ENCODE measurements around the gene TCF4.

Gene TCF4

GRCh38 chr18:55384551-55385275 lies 203.3 kb downstream of the TCF4 start:
- peak; percentile 72 for ATAC-seq
- TF ChIP-seq ZFP3 (CRISPR knock-in tag; IDR thresholded peaks at IDR 0.05) (no peak), PATZ1 (CRISPR knock-in tag; IDR thresholded peaks at IDR 0.05; ENCODE audit: borderline replicate concordance) (no peak), CSDC2 (CRISPR knock-in tag; IDR thresholded peaks at IDR 0.05) (no peak), ZNF565 (CRISPR knock-in tag; conservative IDR thresholded peaks at IDR 0.05; ENCODE audit: low read depth) (no peak), GLIS3 (CRISPR knock-in tag; IDR thresholded peaks at IDR 0.05) (no peak), CREB5 (CRISPR knock-in tag; IDR thresholded peaks at IDR 0.05; ENCODE audit: low read depth) (no peak), POU6F1 (CRISPR knock-in tag; IDR thresholded peaks at IDR 0.05; ENCODE audit: borderline replicate concordance, low read depth) (no peak), ZFP30 (CRISPR knock-in tag; IDR thresholded peaks at IDR 0.05) (no peak), TOX (CRISPR knock-in tag; IDR thresholded peaks at IDR 0.05; ENCODE audit: borderline replicate concordance) (no peak), PPARA (CRISPR knock-in tag; IDR thresholded peaks at IDR 0.05; ENCODE audit: borderline replicate concordance) (no peak), ZC3H10 (CRISPR knock-in tag; IDR thresholded peaks at IDR 0.05) (no peak)

GRCh38 chr18:55384115-55384514 lies 203.9 kb downstream of the TCF4 start:
- no peak for ATAC-seq
- TF ChIP-seq CSRNP3 (CRISPR knock-in tag; IDR thresholded peaks at IDR 0.05) (no peak), ZFP3 (CRISPR knock-in tag; IDR thresholded peaks at IDR 0.05) (no peak), RARB (CRISPR knock-in tag; IDR thresholded peaks at IDR 0.05) (no peak), ZNF565 (CRISPR knock-in tag; conservative IDR thresholded peaks at IDR 0.05; ENCODE audit: low read depth) (no peak), POU6F1 (CRISPR knock-in tag; IDR thresholded peaks at IDR 0.05; ENCODE audit: borderline replicate concordance, low read depth) (no peak), CSDC2 (CRISPR knock-in tag; IDR thresholded peaks at IDR 0.05) (no peak), ZFP30 (CRISPR knock-in tag; IDR thresholded peaks at IDR 0.05) (no peak), CREB5 (CRISPR knock-in tag; IDR thresholded peaks at IDR 0.05; ENCODE audit: low read depth) (no peak), ARNTL (CRISPR knock-in tag; IDR thresholded peaks at IDR 0.05; ENCODE audit: borderline replicate concordance, low read depth) (no peak), ESRRG (CRISPR knock-in tag; IDR thresholded peaks at IDR 0.05) (no peak), ZNF70 (CRISPR knock-in tag; IDR thresholded peaks at IDR 0.05) (no peak), TSHZ2 (CRISPR knock-in tag; IDR thresholded peaks at IDR 0.05) (no peak), OSR1 (CRISPR knock-in tag; IDR thresholded peaks at IDR 0.05) (no peak), BACH2 (CRISPR knock-in tag; IDR thresholded peaks at IDR 0.05; ENCODE audit: borderline replicate concordance) (no peak), PPARA (CRISPR knock-in tag; IDR thresholded peaks at IDR 0.05; ENCODE audit: borderline replicate concordance) (no peak), ZC3H10 (CRISPR knock-in tag; IDR thresholded peaks at IDR 0.05) (no peak), TOX (CRISPR knock-in tag; IDR thresholded peaks at IDR 0.05; ENCODE audit: borderline replicate concordance) (no peak), PATZ1 (CRISPR knock-in tag; IDR thresholded peaks at IDR 0.05; ENCODE audit: borderline replicate concordance) (no peak), ISL1 (CRISPR knock-in tag; IDR thresholded peaks at IDR 0.05) (no peak)

Measured in SK-N-SH treated with all-trans-retinoic acid at 6 μM for 48 hours (cell line).